B cell (primary cell): ENCODE measurements around the gene SFSWAP. TPM values are rescaled to one million over a fixed set of nuclear protein-coding genes. Genes with fewer than 3 reads are reported as not detected.
"Not testable (repeated sequence)": the region's sequence is repeated elsewhere in the genome, so short reads cannot be mapped to it uniquely, and the experiment has no call there.

Experiments used
- ATAC-seq: fragments of 200-7000 bp; cut with Tn5 transposase; one replicate; pipeline ENCODE4 v1.10.0; 2021; ENCODE audit warnings: low read depth, mild to moderate bottlenecking, moderate number of reproducible peaks, moderate library complexity
- CTCF ChIA-PET: fragments of 350-600 bp; sonication (Branson Sonifier 250); formaldehyde crosslinking; loops from one replicate; lab custom pipeline; 2021; ENCODE audit warnings: antibody characterized with exemption, inconsistent platforms; lab: Charles Lee
- POLR2A ChIA-PET: fragments of 350-600 bp; sonication (Branson Sonifier 250); formaldehyde crosslinking; loops from one replicate; lab custom pipeline; 2021; ENCODE audit warnings: antibody characterized with exemption; lab: Charles Lee
- DNase-seq: peaks from one replicate; pipeline ENCODE4 v3.0.0; 2013
- H2AFZ ChIP-seq: 2 replicates; pipeline ENCODE4 v1.6.1; 2012; ENCODE audit warnings: mild to moderate bottlenecking, low read depth, low read length; ENCODE audit not compliant: insufficient read depth, poor library complexity, severe bottlenecking
- H3K27ac ChIP-seq, 2 donors: 1 replicate in 1 of 2; 2 replicates in 1 of 2; pipeline ENCODE4 v1.5.1; 2012 to 2013; ENCODE audit warnings: low read length in 2 of 2, mild to moderate bottlenecking in 2 of 2, moderate library complexity in 1 of 2
- H3K27me3 ChIP-seq, 4 experiments: fragments of 200-600 bp in 1 of 4; sonication (generic) in 1 of 4; replicated peaks in 1 of 4; 1 replicate in 2 of 4; 2 replicates in 2 of 4; pipeline versions ENCODE4 v1.6.1 to v1.7.0; 2013 to 2016; ENCODE audit warnings: low read length in 3 of 4, mild to moderate bottlenecking in 2 of 4, mixed read lengths in 1 of 4, moderate library complexity in 1 of 4; ENCODE audit not compliant: insufficient read depth in 4 of 4, control insufficient read depth in 3 of 4; ENCODE audit errors: control extremely low read depth in 1 of 4
- H3K36me3 ChIP-seq, 2 experiments: replicated peaks in 1 of 2; 1 replicate in 1 of 2; 2 replicates in 1 of 2; pipeline versions ENCODE4 v1.6.1 to v1.7.1; 2013; ENCODE audit warnings: low read length in 1 of 2; ENCODE audit not compliant: insufficient read depth in 2 of 2, control insufficient read depth in 1 of 2; ENCODE audit errors: control extremely low read depth in 1 of 2, extremely low read depth in 1 of 2
- H3K4me1 ChIP-seq, 2 donors: fragments of 200-600 bp in 1 of 2; sonication (generic) in 1 of 2; 1 replicate in 1 of 2; 2 replicates in 1 of 2; pipeline versions ENCODE4 v1.5.1 to v1.6.1; 2013 to 2017; ENCODE audit warnings: low read length in 2 of 2; ENCODE audit not compliant: control insufficient read depth in 2 of 2, insufficient read depth in 2 of 2
- H3K4me2 ChIP-seq: replicated peaks from 2 replicates; pipeline ENCODE3; 2012; ENCODE audit warnings: mild to moderate bottlenecking, low read depth, low read length; ENCODE audit not compliant: poor library complexity, severe bottlenecking
- H3K4me3 ChIP-seq, 5 experiments: fragments of 200-600 bp in 1 of 5; sonication (generic) in 1 of 5; 1 replicate in 3 of 5; 2 replicates in 2 of 5; pipeline versions ENCODE4 v1.5.1 to v1.7.0; 2011 to 2016; ENCODE audit warnings: low read length in 4 of 5, mild to moderate bottlenecking in 4 of 5, low read depth in 2 of 5, control low read depth in 1 of 5, moderate library complexity in 1 of 5; ENCODE audit not compliant: insufficient read depth in 1 of 5; ENCODE audit errors: control extremely low read depth in 1 of 5, extremely low read depth in 1 of 5
- H3K79me2 ChIP-seq: fragments of 200-600 bp; sonication (generic); one replicate; pipeline ENCODE4 v1.6.0; 2016; ENCODE audit warnings: low read length; ENCODE audit not compliant: control insufficient read depth, insufficient read depth
- H3K9ac ChIP-seq: fragments of 200-600 bp; sonication (generic); 2 replicates; pipeline ENCODE4 v1.6.1; 2017; ENCODE audit warnings: mild to moderate bottlenecking, low read length, moderate library complexity
- H3K9me3 ChIP-seq, 3 donors: one replicate each; pipeline versions ENCODE4 v1.6.1 to v1.7.1; 2013; ENCODE audit warnings: low read length in 2 of 3; ENCODE audit not compliant: control insufficient read depth in 2 of 3, insufficient read depth in 1 of 3; ENCODE audit errors: control extremely low read depth in 1 of 3
- H4K20me1 ChIP-seq: 2 replicates; pipeline ENCODE4 v1.6.0; 2012; ENCODE audit warnings: mild to moderate bottlenecking, low read length; ENCODE audit not compliant: insufficient read depth, control insufficient read depth, poor library complexity, severe bottlenecking
- H3K27ac Mint-ChIP-seq: one replicate; pipeline ENCODE4 v1.8.0; 2021; ENCODE audit warnings: mixed read lengths
- H3K27me3 Mint-ChIP-seq: one replicate; pipeline ENCODE4 v1.8.0; 2021; ENCODE audit warnings: mixed read lengths
- H3K4me1 Mint-ChIP-seq: one replicate; pipeline ENCODE4 v1.8.0; 2021; ENCODE audit warnings: mixed read lengths
- H3K4me3 Mint-ChIP-seq: one replicate; pipeline ENCODE4 v1.8.0; 2021; ENCODE audit warnings: mixed read lengths
- H3K9me3 Mint-ChIP-seq: one replicate; pipeline ENCODE4 v1.8.0; 2022; ENCODE audit warnings: mixed read lengths; ENCODE audit not compliant: insufficient read depth
- CTCF ChIP-seq: fragments of 200-600 bp; IDR thresholded peaks from one replicate; pipeline ENCODE4 v1.8.0; 2022; ENCODE audit warnings: antibody characterized with exemption, mild to moderate bottlenecking
- EZH2 ChIP-seq: IDR thresholded peaks from 2 replicates; pipeline ENCODE4 v1.6.1; 2012; ENCODE audit warnings: borderline replicate concordance, low read depth, mild to moderate bottlenecking, moderate library complexity, low read length; ENCODE audit not compliant: insufficient read depth, poor library complexity, severe bottlenecking
- WGBS: methylation state at CpG from one replicate; pipeline ENCODE4 v1.1.5; 2013; ENCODE audit warnings: missing lambda C conversion rate; ENCODE audit not compliant: insufficient coverage; 5-methylcytosine and 5-hydroxymethylcytosine counted together
- intact Hi-C: fragments of 100-400 bp; cut with micrococcal nuclease; formaldehyde crosslinking; loops from one replicate; pipeline ENCODE4 v1.10.0; 2022
- polyA plus RNA-seq: library from polyadenylated mRNA; depleted of rRNA; stranded (reverse); fragments of >200 nt; gene quantifications from 2 replicates; pipeline ENCODE4 v1.2.3, GENCODE V29; 2012
- total RNA-seq, 2 donors: library from RNA; stranded (reverse); fragments of 120-200 nt in 1 of 2; gene quantifications; 1 replicate in 1 of 2; 2 replicates in 1 of 2; pipeline versions ENCODE4 v1.2.3 to v1.2.4, GENCODE V29; 2013 to 2022

Gene SFSWAP
- total and polyA plus RNA-seq, 2 donors (not counting 1 experiment from before 2014, with no cell fraction given) = 69.3 to 122 TPM

- POLR2A ChIA-PET = no interaction called here
- 92% methylated on average over 12 of the region's 15 CpGs for WGBS
- CTCF ChIA-PET = no interaction called here
Measured at GRCh38 chr12:131677699-131678098, 33.2 kb upstream of the SFSWAP start.

GRCh38 chr12:131678389-131679181 is 32.3 kb upstream of the SFSWAP start:
- H3K4me2 ChIP-seq, H3K27ac Mint-ChIP-seq, H3K4me1 ChIP-seq, H4K20me1 ChIP-seq, DNase-seq, H3K27me3 ChIP-seq, H3K9me3 Mint-ChIP-seq, ATAC-seq, H2AFZ ChIP-seq, H3K9ac ChIP-seq, H3K36me3 ChIP-seq, H3K4me3 Mint-ChIP-seq, POLR2A ChIA-PET, intact Hi-C loops, H3K27ac ChIP-seq, CTCF ChIA-PET, H3K4me1 Mint-ChIP-seq, H3K4me3 ChIP-seq, H3K27me3 Mint-ChIP-seq, H3K79me2 ChIP-seq: not testable (repeated sequence)
- WGBS = 94% methylated on average over 20 of the region's 29 CpGs
- H3K9me3 ChIP-seq = peaks cover 0 to 11% (median 0%) of the 10 kb centered on the region in 3 donors

More at GRCh38 chr12:131677699-131678098, 33.2 kb upstream of the SFSWAP start:
- H3K4me3 ChIP-seq = no peak overlapping the region
- H2AFZ ChIP-seq = no peak overlapping the region
- peaks cover 0 to 7% of the 10 kb centered on the region in 2 donors for H3K4me1 ChIP-seq
- no peaks in the 10 kb centered on the region for H3K36me3 ChIP-seq
- H3K27ac ChIP-seq = no peak overlapping the region
- H3K4me3 Mint-ChIP-seq = no peak overlapping the region
- H3K9me3 ChIP-seq = peaks cover 0 to 8% (median 0%) of the 10 kb centered on the region in 3 donors
- H4K20me1 ChIP-seq = no peaks in the 10 kb centered on the region
- H3K27me3 ChIP-seq = peaks cover 0 to 3% (median 0%) of the 10 kb centered on the region in 4 experiments
- H3K9me3 Mint-ChIP-seq = peaks cover 3% of the 10 kb centered on the region
- ATAC-seq = no peak
- H3K79me2 ChIP-seq = no peaks in the 10 kb centered on the region
- no peak for TF ChIP-seq CTCF
- no peak for TF ChIP-seq EZH2
- no peak overlapping the region for H3K9ac ChIP-seq
- intact Hi-C loops = no loop called here
- peaks cover 3% of the 10 kb centered on the region for H3K27me3 Mint-ChIP-seq
- H3K4me2 ChIP-seq = no peak overlapping the region
- H3K4me1 Mint-ChIP-seq = no peaks in the 10 kb centered on the region
- no peak for DNase-seq
- H3K27ac Mint-ChIP-seq = no peak overlapping the region

GRCh38 chr12:131679186-131679585 is 31.7 kb upstream of the SFSWAP start:
- H3K27me3 Mint-ChIP-seq, H3K27ac Mint-ChIP-seq: not testable (repeated sequence)

More at GRCh38 chr12:131679186-131679585, 31.7 kb upstream of the SFSWAP start:
- H3K4me1 Mint-ChIP-seq, H3K4me1 ChIP-seq, H3K9me3 Mint-ChIP-seq, DNase-seq, H3K27me3 ChIP-seq, H2AFZ ChIP-seq, H3K9ac ChIP-seq, CTCF ChIA-PET, H3K36me3 ChIP-seq, H3K4me2 ChIP-seq, H4K20me1 ChIP-seq, H3K4me3 Mint-ChIP-seq, H3K27ac ChIP-seq, intact Hi-C loops, H3K79me2 ChIP-seq, ATAC-seq, POLR2A ChIA-PET, H3K4me3 ChIP-seq: not testable (repeated sequence)
- WGBS = 100% methylated on average over 1 of the region's 16 CpGs
- peaks cover 0 to 12% (median 0%) of the 10 kb centered on the region in 3 donors for H3K9me3 ChIP-seq
